ENCODE data around the gene RNF125.

The RNF125 gene

GRCh38 chr18:32029558-32029957 is 10.9 kb downstream of the RNF125 start:
- no peak for DNase-seq
- no peak for TF ChIP-seq CTCF (IDR thresholded peaks at IDR 0.05)
- no peak overlapping the region for H3K4me3 ChIP-seq
- H3K9me3 ChIP-seq = no peaks in the 10 kb centered on the region
- intact Hi-C loops (cut with DNase I; ENCODE audit: low total_unique reads) = no loop called here
- H3K27me3 ChIP-seq = no peaks in the 10 kb centered on the region
- no peaks in the 10 kb centered on the region for H3K36me3 ChIP-seq
- no peak overlapping the region for H3K27ac ChIP-seq
- H3K4me1 ChIP-seq = no peaks in the 10 kb centered on the region

- H3K27ac ChIP-seq = no peak overlapping the region
- intact Hi-C loops (cut with DNase I; ENCODE audit: low total_unique reads) = no loop called here
- H3K4me3 ChIP-seq = no peak overlapping the region
- H3K4me1 ChIP-seq = no peaks in the 10 kb centered on the region
- H3K27me3 ChIP-seq = no peaks in the 10 kb centered on the region
- H3K36me3 ChIP-seq = peaks cover 0 to 2% (median 0%) of the 10 kb centered on the region in 3 donors
- H3K9me3 ChIP-seq = no peaks in the 10 kb centered on the region
- no peak for TF ChIP-seq CTCF (IDR thresholded peaks at IDR 0.05)
- no peak for DNase-seq
These were observed 14.0 kb downstream of the RNF125 start for GRCh38 chr18:32032609-32033008.

GRCh38 chr18:32036506-32037180 is 18.0 kb downstream of the RNF125 start:
- TF ChIP-seq CTCF (IDR thresholded peaks at IDR 0.05) = no peak
- no peak for DNase-seq
- intact Hi-C loops (cut with DNase I; ENCODE audit: low total_unique reads) = no loop called here

GRCh38 chr18:32037616-32038015 is 19.0 kb downstream of the RNF125 start:
- Histone ChIP-seq H3K4me1 (no peaks in the 10 kb centered on the region), H3K9me3 (no peaks in the 10 kb centered on the region), H3K27me3 (no peaks in the 10 kb centered on the region), H3K36me3 (peaks cover 0 to 4% (median 0%) of the 10 kb centered on the region in 3 donors), H3K4me3 (no peak overlapping the region), H3K27ac (no peak overlapping the region)
- no peak for DNase-seq
- intact Hi-C loops (cut with DNase I; ENCODE audit: low total_unique reads) = no loop called here
- TF ChIP-seq CTCF (IDR thresholded peaks at IDR 0.05) = no peak

More at GRCh38 chr18:32036506-32037180, 18.0 kb downstream of the RNF125 start:
- H3K27ac ChIP-seq = no peak overlapping the region
- no peaks in the 10 kb centered on the region for H3K4me1 ChIP-seq
- no peaks in the 10 kb centered on the region for H3K27me3 ChIP-seq
- H3K4me3 ChIP-seq = no peak overlapping the region
- no peaks in the 10 kb centered on the region for H3K9me3 ChIP-seq
- peaks cover 0 to 4% (median 0%) of the 10 kb centered on the region in 3 donors for H3K36me3 ChIP-seq

- Histone ChIP-seq H3K27me3 (no peaks in the 10 kb centered on the region), H3K36me3 (peaks cover 0 to 4% (median 0%) of the 10 kb centered on the region in 3 donors), H3K9me3 (no peaks in the 10 kb centered on the region), H3K4me3 (no peak overlapping the region), H3K4me1 (no peaks in the 10 kb centered on the region), H3K27ac (no peak overlapping the region)
- TF ChIP-seq CTCF (IDR thresholded peaks at IDR 0.05) = no peak
- no peak for DNase-seq
- intact Hi-C loops (cut with DNase I; ENCODE audit: low total_unique reads) = no loop called here
These were observed 22.3 kb downstream of the RNF125 start for GRCh38 chr18:32040936-32041335.

Measured in tibial artery (tissue), 4 donors.